ENCODE data around the gene ALKAL2. TPM values are rescaled to one million over a fixed set of nuclear protein-coding genes. Genes with fewer than 3 reads are reported as not detected.

ALKAL2 gene
- total and polyA plus RNA-seq, 10 of the 15 experiments (the other 5 are each of a cell fraction or from before 2014, with no cell fraction given): 0.11 to 0.29 (median 0.11) TPM; not detected in 7

DNA sequence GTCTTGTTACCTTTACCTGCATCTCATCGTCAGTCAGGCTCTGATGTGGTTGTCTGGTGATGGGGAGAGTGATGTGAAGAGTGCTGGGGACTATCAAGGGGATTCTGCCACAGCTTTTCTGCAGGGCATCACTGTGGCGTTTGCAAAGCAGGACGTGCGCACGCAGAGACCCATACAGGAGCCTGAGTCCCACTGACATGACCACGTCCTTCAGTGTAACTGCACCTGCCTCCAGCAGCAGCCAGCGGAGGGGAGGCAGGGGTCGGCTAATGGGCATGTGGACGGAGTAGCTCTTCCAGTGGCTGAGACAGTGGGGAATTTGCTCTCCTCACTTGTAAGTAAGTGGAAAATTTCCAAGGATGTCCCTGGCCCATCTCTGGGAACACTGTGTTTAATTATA, 6.5 kb downstream of the ALKAL2 start:
- in situ Hi-C loops (cut with MboI) (no loop called here), intact Hi-C loops (cut with micrococcal nuclease; ENCODE audit: unreplicated experiment) (no loop called here)
- H3K4me1 ChIP-seq (ENCODE audit: control insufficient read depth, insufficient read depth, low read length): no peaks in the 10 kb centered on the region
- no peaks in the 10 kb centered on the region for H4K20me1 ChIP-seq (ENCODE audit: control insufficient read depth, insufficient read depth)
- ChIA-PET SMC1A (ENCODE audit: uncharacterized antibody, unreplicated experiment) (no interaction called here), POLR2A (no interaction called here), RAD21 (ENCODE audit: unreplicated experiment) (no interaction called here), CTCF (interaction anchor here (0.8 kb wide), 1 partner anchor 21 kb away, joined by 3 read pairs; no protein-coding TSS in a partner anchor)
- H3K9me3 ChIP-seq (replicated peaks; ENCODE audit: control insufficient read depth, insufficient read depth, low read length): no peaks in the 10 kb centered on the region
- H3K79me2 ChIP-seq (ENCODE audit: control insufficient read depth, insufficient read depth, low read length): no peaks in the 10 kb centered on the region
- no peak overlapping the region for H3K4me3 ChIP-seq
- BruUV-seq (replicated peaks): no TSS peak
- no peak overlapping the region for H3K27ac ChIP-seq (ENCODE audit: control insufficient read depth, insufficient read depth)
- ATAC-seq (no peak), DNase-seq (ENCODE audit: low read depth, low spot score) (no peak), FAIRE-seq (no peak)
- no peak overlapping the region for H2AFZ ChIP-seq (ENCODE audit: control insufficient read depth, low read depth, low read length)
- no peaks in the 10 kb centered on the region for H3K27me3 ChIP-seq (replicated peaks in 1 of 2; ENCODE audit: control insufficient read depth in 2 of 2, insufficient read depth in 2 of 2, low read length in 1 of 2)
- TF ChIP-seq CHD2 (IDR thresholded peaks at IDR 0.05; ENCODE audit: borderline replicate concordance, low read depth, low read length): no peak
- TF ChIP-seq, protein P1, sequence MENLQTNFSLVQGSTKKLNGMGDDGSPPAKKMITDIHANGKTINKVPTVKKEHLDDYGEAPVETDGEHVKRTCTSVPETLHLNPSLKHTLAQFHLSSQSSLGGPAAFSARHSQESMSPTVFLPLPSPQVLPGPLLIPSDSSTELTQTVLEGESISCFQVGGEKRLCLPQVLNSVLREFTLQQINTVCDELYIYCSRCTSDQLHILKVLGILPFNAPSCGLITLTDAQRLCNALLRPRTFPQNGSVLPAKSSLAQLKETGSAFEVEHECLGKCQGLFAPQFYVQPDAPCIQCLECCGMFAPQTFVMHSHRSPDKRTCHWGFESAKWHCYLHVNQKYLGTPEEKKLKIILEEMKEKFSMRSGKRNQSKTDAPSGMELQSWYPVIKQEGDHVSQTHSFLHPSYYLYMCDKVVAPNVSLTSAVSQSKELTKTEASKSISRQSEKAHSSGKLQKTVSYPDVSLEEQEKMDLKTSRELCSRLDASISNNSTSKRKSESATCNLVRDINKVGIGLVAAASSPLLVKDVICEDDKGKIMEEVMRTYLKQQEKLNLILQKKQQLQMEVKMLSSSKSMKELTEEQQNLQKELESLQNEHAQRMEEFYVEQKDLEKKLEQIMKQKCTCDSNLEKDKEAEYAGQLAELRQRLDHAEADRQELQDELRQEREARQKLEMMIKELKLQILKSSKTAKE (IDR thresholded peaks at IDR 0.05; ENCODE audit: low read depth, poor library complexity, severe bottlenecking): no peak
- no peak for TF ChIP-seq ATF7 (IDR thresholded peaks at IDR 0.05; ENCODE audit: low read depth)
- TF ChIP-seq ATF2 (IDR thresholded peaks at IDR 0.05; ENCODE audit: low read length): no peak
- TF ChIP-seq RAD51 (IDR thresholded peaks at IDR 0.05): no peak
- TF ChIP-seq HDGF (IDR thresholded peaks at IDR 0.05): no peak
- TF ChIP-seq SMAD1 (IDR thresholded peaks at IDR 0.05; ENCODE audit: low read depth, partially characterized antibody): no peak
- TF ChIP-seq, protein P2, sequence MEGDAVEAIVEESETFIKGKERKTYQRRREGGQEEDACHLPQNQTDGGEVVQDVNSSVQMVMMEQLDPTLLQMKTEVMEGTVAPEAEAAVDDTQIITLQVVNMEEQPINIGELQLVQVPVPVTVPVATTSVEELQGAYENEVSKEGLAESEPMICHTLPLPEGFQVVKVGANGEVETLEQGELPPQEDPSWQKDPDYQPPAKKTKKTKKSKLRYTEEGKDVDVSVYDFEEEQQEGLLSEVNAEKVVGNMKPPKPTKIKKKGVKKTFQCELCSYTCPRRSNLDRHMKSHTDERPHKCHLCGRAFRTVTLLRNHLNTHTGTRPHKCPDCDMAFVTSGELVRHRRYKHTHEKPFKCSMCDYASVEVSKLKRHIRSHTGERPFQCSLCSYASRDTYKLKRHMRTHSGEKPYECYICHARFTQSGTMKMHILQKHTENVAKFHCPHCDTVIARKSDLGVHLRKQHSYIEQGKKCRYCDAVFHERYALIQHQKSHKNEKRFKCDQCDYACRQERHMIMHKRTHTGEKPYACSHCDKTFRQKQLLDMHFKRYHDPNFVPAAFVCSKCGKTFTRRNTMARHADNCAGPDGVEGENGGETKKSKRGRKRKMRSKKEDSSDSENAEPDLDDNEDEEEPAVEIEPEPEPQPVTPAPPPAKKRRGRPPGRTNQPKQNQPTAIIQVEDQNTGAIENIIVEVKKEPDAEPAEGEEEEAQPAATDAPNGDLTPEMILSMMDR (IDR thresholded peaks at IDR 0.05 in 2 of 3, conservative IDR thresholded peaks at IDR 0.05 in 1 of 3; ENCODE audit: control insufficient read depth in 2 of 3, extremely low read depth in 1 of 3, insufficient read depth in 1 of 3, low read depth in 3 of 3, low read length in 3 of 3): no peak
- TF ChIP-seq HDAC6 (IDR thresholded peaks at IDR 0.05; ENCODE audit: unreplicated experiment): no peak
- TF ChIP-seq JUNB (IDR thresholded peaks at IDR 0.05): no peak
- no peak overlapping the region for H3K4me2 ChIP-seq (ENCODE audit: control insufficient read depth, insufficient read depth)
- 95% methylated on average over 9 of the region's 9 CpGs for WGBS (ENCODE audit: insufficient coverage, insufficient replicate concordance, low lambda C conversion rate, missing lambda C conversion rate)
- H3K9ac ChIP-seq (ENCODE audit: control insufficient read depth, insufficient read depth, low read length): no peak overlapping the region
- H3K36me3 ChIP-seq (ENCODE audit: control insufficient read depth in 2 of 2, insufficient read depth in 2 of 2, low read length in 1 of 2): peaks cover 22 to 34% of the 10 kb centered on the region in 2 experiments

Measured in GM12878 (cell line).